ENCODE measurements around the gene DDX42. TPM values are rescaled to one million over a fixed set of nuclear protein-coding genes. Genes with fewer than 3 reads are reported as not detected.

DDX42 gene
- total and polyA plus RNA-seq, 2 of the 13 experiments (the other 11 are each of a cell fraction or from before 2014, with no cell fraction given) = 87.2 to 92.9 TPM

DNA sequence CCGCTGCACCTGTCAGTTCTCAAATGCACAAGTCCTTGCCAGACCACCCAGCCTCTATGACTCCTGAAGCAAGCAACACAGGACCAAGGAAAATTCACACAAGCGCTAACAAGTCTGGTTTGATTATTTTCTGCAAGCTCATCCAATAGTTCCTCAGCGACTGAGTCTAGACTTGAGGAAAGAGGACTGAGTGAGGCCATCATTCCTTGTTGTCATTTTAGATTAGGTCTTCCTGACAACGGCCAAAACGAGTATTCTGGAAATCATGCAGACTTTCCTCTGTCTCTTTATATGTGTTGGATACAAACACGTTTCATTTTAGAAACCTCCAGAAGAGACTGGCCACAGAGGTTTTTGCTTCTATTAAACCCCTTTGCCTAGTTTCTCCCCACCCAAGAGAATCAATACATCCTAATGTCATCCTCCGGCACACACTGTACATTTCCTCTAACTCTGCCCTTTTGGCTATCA lies 1.1 kb upstream of the DDX42 start (continued):
- TF ChIP-seq, protein P1, sequence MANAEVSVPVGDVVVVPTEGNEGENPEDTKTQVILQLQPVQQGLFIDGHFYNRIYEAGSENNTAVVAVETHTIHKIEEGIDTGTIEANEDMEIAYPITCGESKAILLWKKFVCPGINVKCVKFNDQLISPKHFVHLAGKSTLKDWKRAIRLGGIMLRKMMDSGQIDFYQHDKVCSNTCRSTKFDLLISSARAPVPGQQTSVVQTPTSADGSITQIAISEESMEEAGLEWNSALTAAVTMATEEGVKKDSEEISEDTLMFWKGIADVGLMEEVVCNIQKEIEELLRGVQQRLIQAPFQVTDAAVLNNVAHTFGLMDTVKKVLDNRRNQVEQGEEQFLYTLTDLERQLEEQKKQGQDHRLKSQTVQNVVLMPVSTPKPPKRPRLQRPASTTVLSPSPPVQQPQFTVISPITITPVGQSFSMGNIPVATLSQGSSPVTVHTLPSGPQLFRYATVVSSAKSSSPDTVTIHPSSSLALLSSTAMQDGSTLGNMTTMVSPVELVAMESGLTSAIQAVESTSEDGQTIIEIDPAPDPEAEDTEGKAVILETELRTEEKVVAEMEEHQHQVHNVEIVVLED (CRISPR knock-in tag; IDR thresholded peaks at IDR 0.05; ENCODE audit: borderline replicate concordance) = no peak
- TF ChIP-seq CEBPG (CRISPR knock-in tag; IDR thresholded peaks at IDR 0.05) (no peak), ZBTB33 (CRISPR knock-in tag; IDR thresholded peaks at IDR 0.05) (no peak), ZKSCAN8 (CRISPR knock-in tag; IDR thresholded peaks at IDR 0.05; ENCODE audit: borderline replicate concordance) (no peak), DMAP1 (CRISPR knock-in tag; IDR thresholded peaks at IDR 0.05) (no peak), KDM5A (IDR thresholded peaks at IDR 0.05; ENCODE audit: borderline replicate concordance, low read length) (no peak), ZNF17 (CRISPR knock-in tag; IDR thresholded peaks at IDR 0.05) (peak; percentile 24; the same call in 1 of the 2 replicates), ZZZ3 (CRISPR knock-in tag; IDR thresholded peaks at IDR 0.05; ENCODE audit: borderline replicate concordance) (no peak), DDIT3 (CRISPR knock-in tag; IDR thresholded peaks at IDR 0.05) (no peak), MYNN (CRISPR knock-in tag; IDR thresholded peaks at IDR 0.05; ENCODE audit: low read depth) (no peak), SATB2 (CRISPR knock-in tag; IDR thresholded peaks at IDR 0.05) (no peak), NONO (IDR thresholded peaks at IDR 0.05) (no peak), NONO (CRISPR knock-in tag; conservative IDR thresholded peaks at IDR 0.05) (no peak), ZNF18 (CRISPR knock-in tag; IDR thresholded peaks at IDR 0.05; ENCODE audit: insufficient replicate concordance) (no peak), THAP7 (CRISPR knock-in tag; IDR thresholded peaks at IDR 0.05) (no peak), ZNF24 (IDR thresholded peaks at IDR 0.05) (no peak), CREM (IDR thresholded peaks at IDR 0.05) (no peak), CREM (CRISPR knock-in tag; IDR thresholded peaks at IDR 0.05) (no peak)
- TF ChIP-seq, protein P2, sequence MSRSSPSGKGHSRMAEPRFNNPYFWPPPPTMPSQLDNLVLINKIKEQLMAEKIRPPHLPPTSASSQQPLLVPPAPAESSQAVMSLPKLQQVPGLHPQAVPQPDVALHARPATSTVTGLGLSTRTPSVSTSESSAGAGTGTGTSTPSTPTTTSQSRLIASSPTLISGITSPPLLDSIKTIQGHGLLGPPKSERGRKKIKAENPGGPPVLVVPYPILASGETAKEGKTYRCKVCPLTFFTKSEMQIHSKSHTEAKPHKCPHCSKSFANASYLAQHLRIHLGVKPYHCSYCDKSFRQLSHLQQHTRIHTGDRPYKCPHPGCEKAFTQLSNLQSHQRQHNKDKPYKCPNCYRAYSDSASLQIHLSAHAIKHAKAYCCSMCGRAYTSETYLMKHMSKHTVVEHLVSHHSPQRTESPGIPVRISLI (CRISPR knock-in tag; IDR thresholded peaks at IDR 0.05; ENCODE audit: borderline replicate concordance) = no peak
- TF ChIP-seq, protein P3, sequence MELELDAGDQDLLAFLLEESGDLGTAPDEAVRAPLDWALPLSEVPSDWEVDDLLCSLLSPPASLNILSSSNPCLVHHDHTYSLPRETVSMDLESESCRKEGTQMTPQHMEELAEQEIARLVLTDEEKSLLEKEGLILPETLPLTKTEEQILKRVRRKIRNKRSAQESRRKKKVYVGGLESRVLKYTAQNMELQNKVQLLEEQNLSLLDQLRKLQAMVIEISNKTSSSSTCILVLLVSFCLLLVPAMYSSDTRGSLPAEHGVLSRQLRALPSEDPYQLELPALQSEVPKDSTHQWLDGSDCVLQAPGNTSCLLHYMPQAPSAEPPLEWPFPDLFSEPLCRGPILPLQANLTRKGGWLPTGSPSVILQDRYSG (CRISPR knock-in tag; IDR thresholded peaks at IDR 0.05) = no peak
